ENCODE measurements around the gene EXOSC2.

GRCh38 chr9:130743656-130744055, 50.1 kb downstream of the EXOSC2 start:
- TF ChIP-seq, protein P1, sequence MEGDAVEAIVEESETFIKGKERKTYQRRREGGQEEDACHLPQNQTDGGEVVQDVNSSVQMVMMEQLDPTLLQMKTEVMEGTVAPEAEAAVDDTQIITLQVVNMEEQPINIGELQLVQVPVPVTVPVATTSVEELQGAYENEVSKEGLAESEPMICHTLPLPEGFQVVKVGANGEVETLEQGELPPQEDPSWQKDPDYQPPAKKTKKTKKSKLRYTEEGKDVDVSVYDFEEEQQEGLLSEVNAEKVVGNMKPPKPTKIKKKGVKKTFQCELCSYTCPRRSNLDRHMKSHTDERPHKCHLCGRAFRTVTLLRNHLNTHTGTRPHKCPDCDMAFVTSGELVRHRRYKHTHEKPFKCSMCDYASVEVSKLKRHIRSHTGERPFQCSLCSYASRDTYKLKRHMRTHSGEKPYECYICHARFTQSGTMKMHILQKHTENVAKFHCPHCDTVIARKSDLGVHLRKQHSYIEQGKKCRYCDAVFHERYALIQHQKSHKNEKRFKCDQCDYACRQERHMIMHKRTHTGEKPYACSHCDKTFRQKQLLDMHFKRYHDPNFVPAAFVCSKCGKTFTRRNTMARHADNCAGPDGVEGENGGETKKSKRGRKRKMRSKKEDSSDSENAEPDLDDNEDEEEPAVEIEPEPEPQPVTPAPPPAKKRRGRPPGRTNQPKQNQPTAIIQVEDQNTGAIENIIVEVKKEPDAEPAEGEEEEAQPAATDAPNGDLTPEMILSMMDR (IDR thresholded peaks at IDR 0.05), result no peak
- no peak for TF ChIP-seq ZFX (IDR thresholded peaks at IDR 0.05; ENCODE audit: borderline replicate concordance)

Measured in 22Rv1 (cell line).